ENCODE data around the gene RNF111. TPM values are rescaled to one million over a fixed set of nuclear protein-coding genes. Genes with fewer than 3 reads are reported as not detected.

Gene RNF111
- total and polyA plus RNA-seq, 4 donors = 8.7 to 52.0 (median 19.5) TPM

DNA sequence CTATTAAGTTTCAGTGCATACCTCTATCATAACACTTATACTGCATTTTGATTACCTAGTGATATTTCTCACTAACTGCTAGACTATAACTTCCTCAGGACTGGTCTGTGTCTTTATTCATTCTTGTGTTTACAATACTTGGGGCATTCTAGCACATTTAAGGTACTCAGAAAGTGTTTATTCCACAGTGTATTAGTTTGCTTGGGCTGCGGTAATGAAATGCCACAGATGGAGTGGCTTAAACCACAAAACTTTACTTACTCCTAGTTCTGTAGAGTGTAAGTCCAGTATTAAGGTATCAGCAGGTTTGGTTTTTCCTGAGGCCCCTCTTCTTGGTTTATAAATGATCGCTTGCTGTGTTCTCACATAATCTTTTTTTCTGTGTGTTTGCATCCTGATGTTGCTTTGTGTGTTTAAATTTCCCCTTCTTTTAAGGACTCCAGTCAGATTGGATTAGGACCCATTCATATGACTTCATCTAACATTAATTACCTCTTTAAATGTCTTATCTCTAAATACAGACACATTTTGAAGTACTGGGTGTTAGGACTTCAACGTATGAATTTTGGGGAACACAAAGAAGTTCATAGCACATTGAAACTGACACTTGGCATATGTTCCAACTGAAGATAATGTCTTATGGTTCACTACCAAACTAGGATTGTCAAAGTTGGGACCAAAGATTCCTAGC, 23.9 kb downstream of the RNF111 start:
- Histone ChIP-seq H3K36me3 (ENCODE audit: control insufficient read depth in 4 of 4, insufficient read depth in 4 of 4, low read length in 4 of 4) (peaks cover 0 to 6% (median 1%) of the 10 kb centered on the region in 4 donors), H3K9me3 (ENCODE audit: control insufficient read depth in 4 of 4, insufficient read depth in 3 of 4, low read length in 3 of 4) (no peaks in the 10 kb centered on the region), H3K4me3 (no peak overlapping the region), H3K4me1 (ENCODE audit: control insufficient read depth in 5 of 5, insufficient read depth in 5 of 5, low read length in 5 of 5) (peaks cover 0 to 7% (median 0%) of the 10 kb centered on the region in 5 donors), H3K27me3 (ENCODE audit: control insufficient read depth in 3 of 3, insufficient read depth in 3 of 3, low read length in 2 of 3) (no peaks in the 10 kb centered on the region), H3K27ac (ENCODE audit: low read depth in 1 of 2, low read length in 1 of 2) (no peak overlapping the region), H3K9ac (ENCODE audit: insufficient read depth in 1 of 2, low read length in 2 of 2) (no peak overlapping the region)
- no peak for ATAC-seq (ENCODE audit: insufficient read depth, low FRiP score)
- no peak for DNase-seq
- 31 to 44% methylated on average over 3 of the region's 3 CpGs for WGBS, 2 donors
- TF ChIP-seq, protein P1, sequence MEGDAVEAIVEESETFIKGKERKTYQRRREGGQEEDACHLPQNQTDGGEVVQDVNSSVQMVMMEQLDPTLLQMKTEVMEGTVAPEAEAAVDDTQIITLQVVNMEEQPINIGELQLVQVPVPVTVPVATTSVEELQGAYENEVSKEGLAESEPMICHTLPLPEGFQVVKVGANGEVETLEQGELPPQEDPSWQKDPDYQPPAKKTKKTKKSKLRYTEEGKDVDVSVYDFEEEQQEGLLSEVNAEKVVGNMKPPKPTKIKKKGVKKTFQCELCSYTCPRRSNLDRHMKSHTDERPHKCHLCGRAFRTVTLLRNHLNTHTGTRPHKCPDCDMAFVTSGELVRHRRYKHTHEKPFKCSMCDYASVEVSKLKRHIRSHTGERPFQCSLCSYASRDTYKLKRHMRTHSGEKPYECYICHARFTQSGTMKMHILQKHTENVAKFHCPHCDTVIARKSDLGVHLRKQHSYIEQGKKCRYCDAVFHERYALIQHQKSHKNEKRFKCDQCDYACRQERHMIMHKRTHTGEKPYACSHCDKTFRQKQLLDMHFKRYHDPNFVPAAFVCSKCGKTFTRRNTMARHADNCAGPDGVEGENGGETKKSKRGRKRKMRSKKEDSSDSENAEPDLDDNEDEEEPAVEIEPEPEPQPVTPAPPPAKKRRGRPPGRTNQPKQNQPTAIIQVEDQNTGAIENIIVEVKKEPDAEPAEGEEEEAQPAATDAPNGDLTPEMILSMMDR (IDR thresholded peaks at IDR 0.05; ENCODE audit: control extremely low read depth, extremely low read depth) = no peak

DNA sequence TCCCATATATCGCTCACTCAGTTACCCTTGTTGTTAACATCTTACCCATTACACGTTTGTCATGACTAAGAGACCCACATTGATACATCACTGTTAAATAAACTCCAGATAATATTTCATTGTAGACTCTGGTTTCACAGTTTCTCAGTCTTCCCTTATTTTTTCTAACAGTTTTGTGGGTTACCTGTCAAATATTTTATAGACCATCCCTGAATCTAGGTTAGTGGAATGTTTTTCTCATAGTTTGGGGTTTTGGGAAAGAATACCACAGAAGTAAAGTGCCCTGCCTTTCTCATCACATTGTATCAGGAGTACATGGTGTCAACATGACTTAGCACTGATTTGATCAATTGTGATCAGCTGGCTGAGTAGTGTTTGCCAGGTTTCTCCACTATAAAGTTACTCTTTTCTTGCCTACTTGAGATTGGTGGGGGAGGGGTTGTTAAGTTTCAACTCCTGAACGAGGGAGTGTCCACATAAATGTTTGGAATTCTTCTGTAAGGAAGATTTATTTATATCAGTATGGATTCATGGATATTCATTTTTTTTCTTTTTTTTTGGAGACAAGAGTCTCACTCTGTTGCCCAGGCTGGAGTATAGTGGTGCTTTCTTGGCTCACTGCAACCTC, 25.9 kb downstream of the RNF111 start:
- no peak overlapping the region for H3K27ac ChIP-seq (ENCODE audit: low read depth in 1 of 2, low read length in 1 of 2)
- no peak for DNase-seq
- H3K36me3 ChIP-seq (ENCODE audit: control insufficient read depth in 4 of 4, insufficient read depth in 4 of 4, low read length in 4 of 4) = peaks cover 0 to 5% (median 3%) of the 10 kb centered on the region in 4 donors
- peaks cover 0 to 6% (median 0%) of the 10 kb centered on the region in 5 donors for H3K4me1 ChIP-seq (ENCODE audit: control insufficient read depth in 5 of 5, insufficient read depth in 5 of 5, low read length in 5 of 5)
- H3K4me3 ChIP-seq = no peak overlapping the region
- H3K27me3 ChIP-seq (ENCODE audit: control insufficient read depth in 3 of 3, insufficient read depth in 3 of 3, low read length in 2 of 3) = no peaks in the 10 kb centered on the region
- WGBS, 2 donors = 80 to 88% methylated on average over 3 of the region's 3 CpGs
- no peak overlapping the region for H3K9ac ChIP-seq (ENCODE audit: insufficient read depth in 1 of 2, low read length in 2 of 2)
- TF ChIP-seq, protein P1 (IDR thresholded peaks at IDR 0.05; ENCODE audit: control extremely low read depth, extremely low read depth) = no peak
- no peak for ATAC-seq (ENCODE audit: insufficient read depth, low FRiP score)
- no peaks in the 10 kb centered on the region for H3K9me3 ChIP-seq (ENCODE audit: control insufficient read depth in 4 of 4, insufficient read depth in 3 of 4, low read length in 3 of 4)

DNA sequence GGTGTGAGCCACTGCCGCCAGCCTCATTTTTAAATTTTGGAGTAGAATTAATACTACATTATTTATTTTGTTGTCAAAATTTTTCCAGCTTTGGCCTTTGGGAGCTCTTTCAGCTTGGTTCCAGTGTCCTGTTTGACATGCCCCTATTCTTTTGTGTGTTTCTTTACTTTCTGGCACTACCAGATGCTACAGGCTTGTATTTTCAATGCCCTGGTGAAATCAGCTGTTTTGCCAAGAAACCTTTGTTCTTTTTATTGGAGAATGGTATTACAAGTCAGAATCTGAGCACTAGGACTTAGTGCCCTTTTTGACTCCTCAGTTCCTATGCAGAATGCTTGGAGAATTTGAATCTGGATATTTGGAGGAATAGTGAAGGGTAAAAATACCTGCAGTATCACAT, 26.6 kb downstream of the RNF111 start:
- no peak overlapping the region for H3K9ac ChIP-seq (ENCODE audit: insufficient read depth in 1 of 2, low read length in 2 of 2)
- peaks cover 0 to 6% (median 0%) of the 10 kb centered on the region in 5 donors for H3K4me1 ChIP-seq (ENCODE audit: control insufficient read depth in 5 of 5, insufficient read depth in 5 of 5, low read length in 5 of 5)
- no peak for ATAC-seq (ENCODE audit: insufficient read depth, low FRiP score)
- 96 to 100% methylated on average over 1 of the region's 1 CpG for WGBS, 2 donors
- no peak for DNase-seq
- no peak overlapping the region for H3K27ac ChIP-seq (ENCODE audit: low read depth in 1 of 2, low read length in 1 of 2)
- H3K4me3 ChIP-seq = no peak overlapping the region
- no peaks in the 10 kb centered on the region for H3K9me3 ChIP-seq (ENCODE audit: control insufficient read depth in 4 of 4, insufficient read depth in 3 of 4, low read length in 3 of 4)
- H3K36me3 ChIP-seq (ENCODE audit: control insufficient read depth in 4 of 4, insufficient read depth in 4 of 4, low read length in 4 of 4) = peaks cover 0 to 5% (median 3%) of the 10 kb centered on the region in 4 donors
- H3K27me3 ChIP-seq (ENCODE audit: control insufficient read depth in 3 of 3, insufficient read depth in 3 of 3, low read length in 2 of 3) = no peaks in the 10 kb centered on the region
- TF ChIP-seq, protein P1 (IDR thresholded peaks at IDR 0.05; ENCODE audit: control extremely low read depth, extremely low read depth) = no peak
